ENCODE data around the gene SRSF3. TPM values are rescaled to one million over a fixed set of nuclear protein-coding genes. Genes with fewer than 3 reads are reported as not detected.

SRSF3 gene
- total and polyA plus RNA-seq, 9 of the 15 experiments (the other 6 are each of a cell fraction or from before 2014, with no cell fraction given), result 337 to 1,200 (median 518) TPM

- TF ChIP-seq BMI1 (IDR thresholded peaks at IDR 0.05; ENCODE audit: low read length), result 0 out of 2 replicates have a peak, but pooled peaks have one; percentile 27
- TF ChIP-seq CHD2 (IDR thresholded peaks at IDR 0.05; ENCODE audit: low read depth, low read length), result peak; percentile 54; the same call in 1 of the 2 replicates
- TF ChIP-seq SUPT5H (IDR thresholded peaks at IDR 0.05), result peak; percentile 100
- TF ChIP-seq NFATC3 (IDR thresholded peaks at IDR 0.05), result no peak
- peak; percentile 97 for TF ChIP-seq TAF9B (IDR thresholded peaks at IDR 0.05; ENCODE audit: partially characterized antibody)
- TF ChIP-seq, protein P1, sequence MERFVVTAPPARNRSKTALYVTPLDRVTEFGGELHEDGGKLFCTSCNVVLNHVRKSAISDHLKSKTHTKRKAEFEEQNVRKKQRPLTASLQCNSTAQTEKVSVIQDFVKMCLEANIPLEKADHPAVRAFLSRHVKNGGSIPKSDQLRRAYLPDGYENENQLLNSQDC (CRISPR knock-in tag; IDR thresholded peaks at IDR 0.05), result peak; percentile 96
- peak; percentile 56 for TF ChIP-seq NUFIP1 (IDR thresholded peaks at IDR 0.05; ENCODE audit: partially characterized antibody)
- TF ChIP-seq, protein P2, sequence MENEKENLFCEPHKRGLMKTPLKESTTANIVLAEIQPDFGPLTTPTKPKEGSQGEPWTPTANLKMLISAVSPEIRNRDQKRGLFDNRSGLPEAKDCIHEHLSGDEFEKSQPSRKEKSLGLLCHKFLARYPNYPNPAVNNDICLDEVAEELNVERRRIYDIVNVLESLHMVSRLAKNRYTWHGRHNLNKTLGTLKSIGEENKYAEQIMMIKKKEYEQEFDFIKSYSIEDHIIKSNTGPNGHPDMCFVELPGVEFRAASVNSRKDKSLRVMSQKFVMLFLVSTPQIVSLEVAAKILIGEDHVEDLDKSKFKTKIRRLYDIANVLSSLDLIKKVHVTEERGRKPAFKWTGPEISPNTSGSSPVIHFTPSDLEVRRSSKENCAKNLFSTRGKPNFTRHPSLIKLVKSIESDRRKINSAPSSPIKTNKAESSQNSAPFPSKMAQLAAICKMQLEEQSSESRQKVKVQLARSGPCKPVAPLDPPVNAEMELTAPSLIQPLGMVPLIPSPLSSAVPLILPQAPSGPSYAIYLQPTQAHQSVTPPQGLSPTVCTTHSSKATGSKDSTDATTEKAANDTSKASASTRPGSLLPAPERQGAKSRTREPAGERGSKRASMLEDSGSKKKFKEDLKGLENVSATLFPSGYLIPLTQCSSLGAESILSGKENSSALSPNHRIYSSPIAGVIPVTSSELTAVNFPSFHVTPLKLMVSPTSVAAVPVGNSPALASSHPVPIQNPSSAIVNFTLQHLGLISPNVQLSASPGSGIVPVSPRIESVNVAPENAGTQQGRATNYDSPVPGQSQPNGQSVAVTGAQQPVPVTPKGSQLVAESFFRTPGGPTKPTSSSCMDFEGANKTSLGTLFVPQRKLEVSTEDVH (IDR thresholded peaks at IDR 0.05; ENCODE audit: low read depth, partially characterized antibody), result peak; percentile 62
- TF ChIP-seq NONO (IDR thresholded peaks at IDR 0.05; ENCODE audit: low read depth in 2 of 2, low read length in 1 of 2), result peak; percentile 76 to 88; a peak in 3 of 4 replicates
- TF ChIP-seq SRF (CRISPR knock-in tag; IDR thresholded peaks at IDR 0.05), result peak; percentile 13 to 60; a peak in 2 of 4 replicates
- TF ChIP-seq ZNF354B (CRISPR knock-in tag; IDR thresholded peaks at IDR 0.05), result no peak
- peak; percentile 61 to 95 for TF ChIP-seq SIN3A (IDR thresholded peaks at IDR 0.05; ENCODE audit: borderline replicate concordance in 2 of 2, control insufficient read depth in 1 of 2, low read depth in 2 of 2, low read length in 2 of 2)
- peak; percentile 59; the same call in 1 of the 2 replicates for TF ChIP-seq SIN3B (IDR thresholded peaks at IDR 0.05; ENCODE audit: low read depth)
- 0 out of 2 replicates have a peak, but pooled peaks have one; percentile 14 for TF ChIP-seq ZNF668 (CRISPR knock-in tag; IDR thresholded peaks at IDR 0.05)
- TF ChIP-seq, protein P3, sequence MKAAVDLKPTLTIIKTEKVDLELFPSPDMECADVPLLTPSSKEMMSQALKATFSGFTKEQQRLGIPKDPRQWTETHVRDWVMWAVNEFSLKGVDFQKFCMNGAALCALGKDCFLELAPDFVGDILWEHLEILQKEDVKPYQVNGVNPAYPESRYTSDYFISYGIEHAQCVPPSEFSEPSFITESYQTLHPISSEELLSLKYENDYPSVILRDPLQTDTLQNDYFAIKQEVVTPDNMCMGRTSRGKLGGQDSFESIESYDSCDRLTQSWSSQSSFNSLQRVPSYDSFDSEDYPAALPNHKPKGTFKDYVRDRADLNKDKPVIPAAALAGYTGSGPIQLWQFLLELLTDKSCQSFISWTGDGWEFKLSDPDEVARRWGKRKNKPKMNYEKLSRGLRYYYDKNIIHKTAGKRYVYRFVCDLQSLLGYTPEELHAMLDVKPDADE (conservative IDR thresholded peaks at IDR 0.05; ENCODE audit: control insufficient read depth, low read depth, low read length), result peak; percentile 86; the same call in 1 of the 2 replicates
- peak; percentile 79; the same call in 1 of the 2 replicates for TF ChIP-seq ZNF174 (CRISPR knock-in tag; IDR thresholded peaks at IDR 0.05)
- peak; percentile 70; the same call in 1 of the 2 replicates for TF ChIP-seq HLTF (IDR thresholded peaks at IDR 0.05)
- no peak for TF ChIP-seq MAFF (IDR thresholded peaks at IDR 0.05; ENCODE audit: low read length)
- TF ChIP-seq MEIS2 (IDR thresholded peaks at IDR 0.05; ENCODE audit: partially characterized antibody), result peak; percentile 74
- no peak for TF ChIP-seq NFE2L1 (tag; IDR thresholded peaks at IDR 0.05; ENCODE audit: borderline replicate concordance, low read depth)
- TF ChIP-seq TARDBP (IDR thresholded peaks at IDR 0.05), result peak; percentile 72
- 0 out of 2 replicates have a peak, but pooled peaks have one; percentile 18 for TF ChIP-seq ILK (tag; IDR thresholded peaks at IDR 0.05; ENCODE audit: borderline replicate concordance, low read depth)
- TF ChIP-seq KLF16 (IDR thresholded peaks at IDR 0.05), result no peak
- TF ChIP-seq CEBPG (CRISPR knock-in tag; IDR thresholded peaks at IDR 0.05), result no peak
- no peak for TF ChIP-seq CEBPG (tag; conservative IDR thresholded peaks at IDR 0.05 in 1 of 2, IDR thresholded peaks at IDR 0.05 in 1 of 2)
These were observed at the start of gene SRSF3 (continued) for GRCh38 chr6:36594029-36594815.
